ENCODE data around the gene SLC18B1.

Gene SLC18B1

GRCh38 chr6:132797951-132798868, at the start of gene SLC18B1:
Gene SLC18B1, minus strand, starts transcription at chr6:132798637. Its CDS starts 181 bp downstream, at chr6:132798456.
- peak; percentile 34 for DNase-seq (ENCODE audit: low spot score)

- no peak for DNase-seq (ENCODE audit: low spot score)
These were observed 45.0 kb upstream of the SLC18B1 start for GRCh38 chr6:132843316-132844035.

GRCh38 chr6:132841966-132842365, 43.5 kb upstream of the SLC18B1 start:
- no peak for DNase-seq (ENCODE audit: low spot score)

GRCh38 chr6:132832891-132833290, 34.5 kb upstream of the SLC18B1 start:
- no peak for DNase-seq (ENCODE audit: low spot score)

- DNase-seq (ENCODE audit: low spot score), result no peak
These were observed 31.9 kb upstream of the SLC18B1 start for GRCh38 chr6:132830334-132830751.

- no peak for DNase-seq (ENCODE audit: low spot score)
These were observed 22.4 kb upstream of the SLC18B1 start for GRCh38 chr6:132820629-132821381.

GRCh38 chr6:132819405-132820161, 21.1 kb upstream of the SLC18B1 start:
- no peak for DNase-seq (ENCODE audit: low spot score)

GRCh38 chr6:132818404-132819359, 20.2 kb upstream of the SLC18B1 start:
- DNase-seq (ENCODE audit: low spot score), result no peak

GRCh38 chr6:132817554-132818403, 19.3 kb upstream of the SLC18B1 start:
- DNase-seq (ENCODE audit: low spot score), result no peak

- DNase-seq (ENCODE audit: low spot score), result no peak
These were observed 18.2 kb upstream of the SLC18B1 start for GRCh38 chr6:132816660-132817059.

- no peak for DNase-seq (ENCODE audit: low spot score)
These were observed 16.5 kb upstream of the SLC18B1 start for GRCh38 chr6:132814716-132815570.

- no peak for DNase-seq (ENCODE audit: low spot score)
These were observed 14.9 kb upstream of the SLC18B1 start for GRCh38 chr6:132813173-132813856.

- no peak for DNase-seq (ENCODE audit: low spot score)
These were observed 14.3 kb upstream of the SLC18B1 start for GRCh38 chr6:132812756-132813172.

GRCh38 chr6:132812255-132812732, 13.9 kb upstream of the SLC18B1 start:
- DNase-seq (ENCODE audit: low spot score), result no peak

- DNase-seq (ENCODE audit: low spot score), result no peak
These were observed 12.8 kb upstream of the SLC18B1 start for GRCh38 chr6:132811276-132811675.

GRCh38 chr6:132805548-132805947, 7.1 kb upstream of the SLC18B1 start:
- no peak for DNase-seq (ENCODE audit: low spot score)

- DNase-seq (ENCODE audit: low spot score), result no peak
These were observed 5.8 kb upstream of the SLC18B1 start for GRCh38 chr6:132804251-132804650.

GRCh38 chr6:132800656-132801055, 2.2 kb upstream of the SLC18B1 start:
- DNase-seq (ENCODE audit: low spot score), result no peak
